Gastrocnemius medialis (tissue), 4 donors: ENCODE measurements around the gene NATD1. TPM values are rescaled to one million over a fixed set of nuclear protein-coding genes. Genes with fewer than 3 reads are reported as not detected.

Source experiments
- ATAC-seq, 2 donors: fragments of 150-250 bp; one replicate each; pipeline ENCODE4 v1.9.1; 2016
- DNase-seq, 2 donors: peaks; one replicate each; pipeline ENCODE4 v3.0.0-alpha.2; 2019
- H3K27ac ChIP-seq, 4 donors: fragments of 200-600 bp; sonication (generic); 1 replicate in 1 of 4; 2 replicates in 3 of 4; pipeline ENCODE4 v1.5.1; 2016 to 2018; ENCODE audit warnings: mild to moderate bottlenecking in 2 of 4, moderate library complexity in 1 of 4
- H3K27me3 ChIP-seq, 3 donors: fragments of 200-600 bp; sonication (generic) in 2 of 3; 1 replicate in 1 of 3; 2 replicates in 2 of 3; pipeline versions ENCODE4 v1.5.1 to v1.6.0; 2016 to 2019; ENCODE audit warnings: mild to moderate bottlenecking in 1 of 3, moderate library complexity in 1 of 3
- H3K36me3 ChIP-seq, 2 donors: fragments of 200-600 bp; sonication (generic) in 1 of 2; one replicate each; pipeline ENCODE4 v1.5.1; 2017 to 2018
- H3K4me1 ChIP-seq, 2 donors: fragments of 200-600 bp; sonication (generic) in 1 of 2; one replicate each; pipeline ENCODE4 v1.5.1; 2016 to 2017; ENCODE audit warnings: mild to moderate bottlenecking in 2 of 2
- H3K4me3 ChIP-seq, 4 donors: fragments of 200-600 bp; sonication (generic) in 3 of 4; 1 replicate in 1 of 4; 2 replicates in 3 of 4; pipeline ENCODE4 v1.5.1; 2016 to 2019; ENCODE audit warnings: mild to moderate bottlenecking in 2 of 4
- H3K9me3 ChIP-seq, 3 donors: fragments of 200-600 bp; sonication (generic) in 2 of 3; 1 replicate in 1 of 3; 2 replicates in 2 of 3; pipeline ENCODE4 v1.5.1; 2016 to 2019
- CTCF ChIP-seq, 5 experiments: fragments of 450-650 bp in 3 of 5; fragments of 200-600 bp in 2 of 5; sonication (generic) in 2 of 5; IDR thresholded peaks in 4 of 5; conservative IDR thresholded peaks in 1 of 5; 1 replicate in 4 of 5; 2 replicates in 1 of 5; pipeline ENCODE4 v1.5.1; 2016 to 2019; ENCODE audit warnings: antibody characterized with exemption in 5 of 5, mild to moderate bottlenecking in 3 of 5, moderate library complexity in 3 of 5
- POLR2A ChIP-seq, 2 donors: fragments of 450-650 bp; IDR thresholded peaks; one replicate each; pipeline ENCODE4 v1.6.1; 2017; ENCODE audit warnings: antibody characterized with exemption in 2 of 2, mild to moderate bottlenecking in 2 of 2, moderate library complexity in 2 of 2
- in situ Hi-C, 4 donors: fragments of 200-750 bp; cut with MboI; loops; one replicate each; pipeline versions ENCODE4 v1.15.0 to v1.8.0; 2017; ENCODE audit warnings: low sequenced_read_pairs in 4 of 4
- intact Hi-C: fragments of 100-400 bp; cut with DNase I; formaldehyde crosslinking; loops from one replicate; pipeline ENCODE4 v1.15.1; 2023; ENCODE audit warnings: low total_unique reads
- total RNA-seq, 4 donors: library from RNA; depleted of rRNA; stranded (reverse); fragments of >200 nt; gene quantifications; one replicate each; pipeline versions ENCODE4 v1.1.0 to v1.2.3, GENCODE V29; 2016

The NATD1 gene
- total RNA-seq, 4 donors from 2014 or later, result 10.1 to 21.2 (median 15.5) TPM

DNA sequence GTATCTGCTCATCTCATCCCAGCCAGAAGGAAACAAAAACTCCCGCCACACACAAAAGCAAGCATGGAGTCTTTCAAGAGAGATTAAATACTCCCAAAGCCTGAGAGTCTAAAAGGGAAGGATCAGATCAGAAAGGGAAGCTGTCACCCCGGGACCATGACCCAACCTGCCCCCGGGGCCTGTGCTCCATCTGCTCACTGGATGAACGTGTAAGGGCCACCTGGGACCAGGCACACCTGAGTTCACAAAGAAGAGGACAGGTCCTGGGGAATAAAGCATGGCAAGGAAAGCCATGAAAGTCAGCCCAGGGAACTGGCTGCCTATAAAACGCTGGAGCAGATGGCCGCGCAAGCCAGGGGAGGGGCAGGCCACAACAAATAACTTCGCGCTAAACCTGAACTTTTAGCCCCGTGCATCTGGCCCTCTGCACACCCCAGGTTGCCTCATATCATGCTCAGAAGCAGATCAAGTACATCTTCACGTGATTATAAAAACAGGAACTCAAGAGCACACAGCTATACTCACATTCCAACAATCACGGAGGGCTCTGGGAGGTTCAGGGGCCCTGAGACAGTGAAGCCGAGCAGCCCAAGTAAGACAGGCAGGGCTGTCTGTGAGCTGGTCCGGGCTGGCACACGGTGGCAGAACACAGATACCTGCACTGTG is 42.7 kb downstream of the NATD1 start:
- Histone ChIP-seq H3K4me1 (peaks cover 80 to 85% of the 10 kb centered on the region in 2 donors), H3K4me3 (no peak overlapping the region), H3K36me3 (peaks cover 0 to 3% of the 10 kb centered on the region in 2 donors), H3K27me3 (no peaks in the 10 kb centered on the region), H3K27ac (peak overlapping the region; percentile 92 to 98 (median 96)), H3K9me3 (no peaks in the 10 kb centered on the region)
- no peak for TF ChIP-seq CTCF (IDR thresholded peaks at IDR 0.05 in 4 of 5, conservative IDR thresholded peaks at IDR 0.05 in 1 of 5)
- no peak for TF ChIP-seq POLR2A (IDR thresholded peaks at IDR 0.05)
- DNase-seq (peak; percentile 34 to 83), ATAC-seq (peak; percentile 2)
- in situ Hi-C loops, result loop anchor here in 1 of 4 donors (10.0 kb wide), 1 partner anchor 86 kb away; the partner anchor contains the start of gene DHRS7B
- intact Hi-C loops, result loop anchor here (1.0 to 5.0 kb wide), 3 partner anchors 37 to 168 kb away; partner anchors contain the start of gene USP22

- H3K4me1 ChIP-seq, result peaks cover 81 to 85% of the 10 kb centered on the region in 2 donors
- DNase-seq (peak; percentile 89 to 96), ATAC-seq (peak; percentile 40 to 52)
- intact Hi-C loops, result loop anchor here (1.0 to 5.0 kb wide), 4 partner anchors 36 to 167 kb away; partner anchors contain the start of gene USP22
- peak overlapping the region; percentile 92 to 98 (median 96) for H3K27ac ChIP-seq
- H3K36me3 ChIP-seq, result peaks cover 0 to 3% of the 10 kb centered on the region in 2 donors
- no peaks in the 10 kb centered on the region for H3K9me3 ChIP-seq
- in situ Hi-C loops, result loop anchor here in 1 of 4 donors (10.0 kb wide), 1 partner anchor 85 kb away; the partner anchor contains the start of gene DHRS7B
- TF ChIP-seq CTCF (IDR thresholded peaks at IDR 0.05 in 4 of 5, conservative IDR thresholded peaks at IDR 0.05 in 1 of 5), result no peak
- peak; percentile 62 to 71 for TF ChIP-seq POLR2A (IDR thresholded peaks at IDR 0.05)
- no peaks in the 10 kb centered on the region for H3K27me3 ChIP-seq
- H3K4me3 ChIP-seq, result peak overlapping the region in 3 of 4 donors; percentile 4 to 34 (median 17)
Measured at GRCh38 chr17:21209511-21210175, 43.6 kb downstream of the NATD1 start.

GRCh38 chr17:21208352-21208751 is 44.9 kb downstream of the NATD1 start:
- H3K27me3 ChIP-seq, result no peaks in the 10 kb centered on the region
- TF ChIP-seq POLR2A (IDR thresholded peaks at IDR 0.05) (no peak), CTCF (IDR thresholded peaks at IDR 0.05 in 4 of 5, conservative IDR thresholded peaks at IDR 0.05 in 1 of 5) (no peak)
- H3K4me3 ChIP-seq, result no peak overlapping the region
- ATAC-seq, result peak in 1 of 2 donors; percentile 5
- DNase-seq, result peak in 1 of 2 donors; percentile 70
- in situ Hi-C loops, result no loop called here
- H3K36me3 ChIP-seq, result peaks cover 0 to 3% of the 10 kb centered on the region in 2 donors
- H3K9me3 ChIP-seq, result no peaks in the 10 kb centered on the region
- intact Hi-C loops, result loop anchor here (2.0 kb wide), 1 partner anchor 70 kb away; no protein-coding TSS in a partner anchor
- H3K27ac ChIP-seq, result peak overlapping the region; percentile 92 to 98 (median 96)
- peaks cover 88 to 91% of the 10 kb centered on the region in 2 donors for H3K4me1 ChIP-seq

GRCh38 chr17:21204935-21205334 is 48.3 kb downstream of the NATD1 start:
- TF ChIP-seq CTCF (IDR thresholded peaks at IDR 0.05 in 4 of 5, conservative IDR thresholded peaks at IDR 0.05 in 1 of 5) (no peak), POLR2A (IDR thresholded peaks at IDR 0.05) (no peak)
- Histone ChIP-seq H3K9me3 (no peaks in the 10 kb centered on the region), H3K4me1 (peaks cover 87 to 88% of the 10 kb centered on the region in 2 donors), H3K4me3 (no peak overlapping the region), H3K36me3 (peaks cover 0 to 3% of the 10 kb centered on the region in 2 donors), H3K27me3 (no peaks in the 10 kb centered on the region), H3K27ac (peak overlapping the region; percentile 66 to 98 (median 80))
- ATAC-seq, result no peak
- intact Hi-C loops, result no loop called here
- no peak for DNase-seq
- in situ Hi-C loops, result no loop called here
